ENCODE results near the gene CLPSL1. TPM values are rescaled to one million over a fixed set of nuclear protein-coding genes. Genes with fewer than 3 reads are reported as not detected.

The CLPSL1 gene
- total and polyA plus RNA-seq, 2 donors (not counting 3 experiments of a cell fraction or from before 2014, with no cell fraction given), result not detected

DNA sequence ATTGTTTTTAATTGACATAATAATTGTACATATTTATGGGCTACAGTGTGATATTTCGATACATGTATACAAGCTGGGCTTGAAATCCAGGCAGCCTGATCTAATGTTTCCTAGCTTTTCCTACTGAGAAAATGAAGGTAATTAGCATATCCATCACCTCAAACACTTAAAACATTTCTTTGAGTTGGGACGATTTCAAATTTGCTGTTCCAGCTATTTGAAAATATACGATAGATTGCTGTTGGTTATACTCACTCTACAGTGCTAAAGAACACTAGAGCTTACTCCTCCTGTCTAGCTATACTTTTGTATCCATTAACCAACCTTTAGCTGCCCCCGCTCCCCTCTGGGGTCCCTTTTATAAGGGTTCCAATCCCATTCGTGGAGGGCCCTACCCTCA, 29.0 kb downstream of the CLPSL1 start:
- Histone ChIP-seq H3K4me1 (ENCODE audit: control insufficient read depth, extremely low read depth, insufficient read depth, low read length) (peaks cover 11% of the 10 kb centered on the region), H3K4me3 (replicated peaks in 1 of 3; ENCODE audit: insufficient read depth in 1 of 3, low read depth in 1 of 3, low read length in 3 of 3) (no peak overlapping the region), H3K9me3 (replicated peaks; ENCODE audit: control insufficient read depth, insufficient read depth, low read length) (no peaks in the 10 kb centered on the region), H4K20me1 (replicated peaks; ENCODE audit: control insufficient read depth, extremely low read depth, insufficient read depth, low read length) (no peaks in the 10 kb centered on the region), H3K27ac (ENCODE audit: insufficient read depth, low read depth, low read length) (no peak overlapping the region), H3K9ac (replicated peaks; ENCODE audit: extremely low read depth, insufficient read depth, low read length) (no peak overlapping the region), H3K79me2 (ENCODE audit: control insufficient read depth, insufficient read depth, low read length) (no peaks in the 10 kb centered on the region), H2AFZ (ENCODE audit: low read depth, low read length) (no peak overlapping the region), H3K27me3 (ENCODE audit: control insufficient read depth in 2 of 2, insufficient read depth in 2 of 2, low read length in 2 of 2) (peaks cover 0 to 1% of the 10 kb centered on the region in 2 experiments), H3K4me2 (ENCODE audit: insufficient read depth, low read length) (no peak overlapping the region), H3K9me1 (replicated peaks; ENCODE audit: control insufficient read depth, extremely low read depth, insufficient read depth, low read length) (no peaks in the 10 kb centered on the region), H3K36me3 (ENCODE audit: control insufficient read depth in 2 of 2, extremely low read depth in 1 of 2, insufficient read depth in 2 of 2, low read length in 2 of 2) (no peaks in the 10 kb centered on the region)
- FAIRE-seq (no peak), DNase-seq (ENCODE audit: low read depth, low spot score) (no peak)
- no peak for TF ChIP-seq GATA2 (IDR thresholded peaks at IDR 0.05; ENCODE audit: insufficient read depth, insufficient read length, low read depth, low read length)
- TF ChIP-seq, protein P1, sequence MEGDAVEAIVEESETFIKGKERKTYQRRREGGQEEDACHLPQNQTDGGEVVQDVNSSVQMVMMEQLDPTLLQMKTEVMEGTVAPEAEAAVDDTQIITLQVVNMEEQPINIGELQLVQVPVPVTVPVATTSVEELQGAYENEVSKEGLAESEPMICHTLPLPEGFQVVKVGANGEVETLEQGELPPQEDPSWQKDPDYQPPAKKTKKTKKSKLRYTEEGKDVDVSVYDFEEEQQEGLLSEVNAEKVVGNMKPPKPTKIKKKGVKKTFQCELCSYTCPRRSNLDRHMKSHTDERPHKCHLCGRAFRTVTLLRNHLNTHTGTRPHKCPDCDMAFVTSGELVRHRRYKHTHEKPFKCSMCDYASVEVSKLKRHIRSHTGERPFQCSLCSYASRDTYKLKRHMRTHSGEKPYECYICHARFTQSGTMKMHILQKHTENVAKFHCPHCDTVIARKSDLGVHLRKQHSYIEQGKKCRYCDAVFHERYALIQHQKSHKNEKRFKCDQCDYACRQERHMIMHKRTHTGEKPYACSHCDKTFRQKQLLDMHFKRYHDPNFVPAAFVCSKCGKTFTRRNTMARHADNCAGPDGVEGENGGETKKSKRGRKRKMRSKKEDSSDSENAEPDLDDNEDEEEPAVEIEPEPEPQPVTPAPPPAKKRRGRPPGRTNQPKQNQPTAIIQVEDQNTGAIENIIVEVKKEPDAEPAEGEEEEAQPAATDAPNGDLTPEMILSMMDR (IDR thresholded peaks at IDR 0.05; ENCODE audit: extremely low read depth in 1 of 2, insufficient read depth in 1 of 2, low read depth in 1 of 2, low read length in 2 of 2), result no peak
- TF ChIP-seq EZH2 (IDR thresholded peaks at IDR 0.05; ENCODE audit: borderline replicate concordance, low read depth, low read length, severe bottlenecking), result no peak
- no peak for TF ChIP-seq POLR2AphosphoS5 (IDR thresholded peaks at IDR 0.05; ENCODE audit: insufficient read depth, low read depth, low read length)
- no peak for TF ChIP-seq MYC (IDR thresholded peaks at IDR 0.05; ENCODE audit: low read depth, low read length)
- no peak for TF ChIP-seq POLR2A (IDR thresholded peaks at IDR 0.05; ENCODE audit: low read depth, low read length)
- TF ChIP-seq JUN (IDR thresholded peaks at IDR 0.05; ENCODE audit: borderline replicate concordance, insufficient read depth, insufficient read length, low read depth), result no peak
- TF ChIP-seq FOS (IDR thresholded peaks at IDR 0.05; ENCODE audit: borderline replicate concordance, insufficient read depth, low read length), result no peak
- TF ChIP-seq, protein P2, sequence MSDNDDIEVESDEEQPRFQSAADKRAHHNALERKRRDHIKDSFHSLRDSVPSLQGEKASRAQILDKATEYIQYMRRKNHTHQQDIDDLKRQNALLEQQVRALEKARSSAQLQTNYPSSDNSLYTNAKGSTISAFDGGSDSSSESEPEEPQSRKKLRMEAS (IDR thresholded peaks at IDR 0.05; ENCODE audit: insufficient read depth, insufficient read length), result no peak
- ChIA-PET CTCF (no interaction called here), POLR2A (no interaction called here)
- dilution Hi-C loops (cut with MboI; ENCODE audit: extremely low pct_ligation_motif_present, low sequenced_read_pairs) (no loop called here), intact Hi-C loops (cut with micrococcal nuclease) (no loop called here)
- BruUV-seq (replicated peaks), result no TSS peak
